ENCODE results near the gene LIN28A.

GRCh38 chr1:26376050-26376449 is 34.6 kb upstream of the LIN28A start:
- TF ChIP-seq, protein P1, sequence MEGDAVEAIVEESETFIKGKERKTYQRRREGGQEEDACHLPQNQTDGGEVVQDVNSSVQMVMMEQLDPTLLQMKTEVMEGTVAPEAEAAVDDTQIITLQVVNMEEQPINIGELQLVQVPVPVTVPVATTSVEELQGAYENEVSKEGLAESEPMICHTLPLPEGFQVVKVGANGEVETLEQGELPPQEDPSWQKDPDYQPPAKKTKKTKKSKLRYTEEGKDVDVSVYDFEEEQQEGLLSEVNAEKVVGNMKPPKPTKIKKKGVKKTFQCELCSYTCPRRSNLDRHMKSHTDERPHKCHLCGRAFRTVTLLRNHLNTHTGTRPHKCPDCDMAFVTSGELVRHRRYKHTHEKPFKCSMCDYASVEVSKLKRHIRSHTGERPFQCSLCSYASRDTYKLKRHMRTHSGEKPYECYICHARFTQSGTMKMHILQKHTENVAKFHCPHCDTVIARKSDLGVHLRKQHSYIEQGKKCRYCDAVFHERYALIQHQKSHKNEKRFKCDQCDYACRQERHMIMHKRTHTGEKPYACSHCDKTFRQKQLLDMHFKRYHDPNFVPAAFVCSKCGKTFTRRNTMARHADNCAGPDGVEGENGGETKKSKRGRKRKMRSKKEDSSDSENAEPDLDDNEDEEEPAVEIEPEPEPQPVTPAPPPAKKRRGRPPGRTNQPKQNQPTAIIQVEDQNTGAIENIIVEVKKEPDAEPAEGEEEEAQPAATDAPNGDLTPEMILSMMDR (IDR thresholded peaks at IDR 0.05), result no peak
- TF ChIP-seq POLR2A (IDR thresholded peaks at IDR 0.05) (no peak), POLR2AphosphoS5 (IDR thresholded peaks at IDR 0.05; ENCODE audit: insufficient read depth in 1 of 2, low read depth in 1 of 2) (no peak)

Measured in vagina (tissue), 2 donors.